Fibroblast of mammary gland (primary cell): ENCODE results near the gene FSCN2.

Source experiments
- DNase-seq: peaks from one replicate; pipeline ENCODE4 v3.0.0-alpha.2; 2010; ENCODE audit warnings: low read depth
- H3K4me3 ChIP-seq: 2 replicates; pipeline ENCODE4 v1.5.1; 2011; ENCODE audit warnings: low read depth, mild to moderate bottlenecking, low read length, moderate library complexity; ENCODE audit not compliant: control insufficient read depth
- TF ChIP-seq, protein P1 (sequence below): conservative IDR thresholded peaks from 2 replicates; pipeline ENCODE4 v1.5.1; 2011; ENCODE audit warnings: low read depth, low read length, inconsistent platforms; ENCODE audit not compliant: control insufficient read depth, insufficient read depth

Gene FSCN2

DNA sequence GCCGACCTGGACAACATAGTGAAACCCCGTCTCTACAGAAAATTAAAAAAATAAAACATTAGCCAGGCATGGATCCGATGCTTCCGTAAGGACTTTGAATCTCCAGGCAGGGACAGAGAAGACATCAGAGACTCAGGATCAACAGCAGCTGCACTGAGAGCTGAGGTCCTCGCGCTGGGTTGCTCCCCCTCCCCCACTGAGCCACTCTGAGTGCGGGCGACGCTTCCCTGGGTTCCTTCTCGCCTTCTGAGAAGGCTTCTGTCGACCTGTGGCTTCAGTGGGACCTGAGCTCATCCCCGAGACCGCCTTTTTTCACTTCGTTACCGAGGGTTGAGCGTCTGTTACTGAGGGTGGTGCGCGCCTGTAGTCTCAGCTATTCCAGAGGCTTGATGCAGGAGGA lies 36.0 kb upstream of the FSCN2 start:
- H3K4me3 ChIP-seq, result no peak overlapping the region
- no peak for DNase-seq
- TF ChIP-seq, protein P1, sequence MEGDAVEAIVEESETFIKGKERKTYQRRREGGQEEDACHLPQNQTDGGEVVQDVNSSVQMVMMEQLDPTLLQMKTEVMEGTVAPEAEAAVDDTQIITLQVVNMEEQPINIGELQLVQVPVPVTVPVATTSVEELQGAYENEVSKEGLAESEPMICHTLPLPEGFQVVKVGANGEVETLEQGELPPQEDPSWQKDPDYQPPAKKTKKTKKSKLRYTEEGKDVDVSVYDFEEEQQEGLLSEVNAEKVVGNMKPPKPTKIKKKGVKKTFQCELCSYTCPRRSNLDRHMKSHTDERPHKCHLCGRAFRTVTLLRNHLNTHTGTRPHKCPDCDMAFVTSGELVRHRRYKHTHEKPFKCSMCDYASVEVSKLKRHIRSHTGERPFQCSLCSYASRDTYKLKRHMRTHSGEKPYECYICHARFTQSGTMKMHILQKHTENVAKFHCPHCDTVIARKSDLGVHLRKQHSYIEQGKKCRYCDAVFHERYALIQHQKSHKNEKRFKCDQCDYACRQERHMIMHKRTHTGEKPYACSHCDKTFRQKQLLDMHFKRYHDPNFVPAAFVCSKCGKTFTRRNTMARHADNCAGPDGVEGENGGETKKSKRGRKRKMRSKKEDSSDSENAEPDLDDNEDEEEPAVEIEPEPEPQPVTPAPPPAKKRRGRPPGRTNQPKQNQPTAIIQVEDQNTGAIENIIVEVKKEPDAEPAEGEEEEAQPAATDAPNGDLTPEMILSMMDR, result no peak

DNA sequence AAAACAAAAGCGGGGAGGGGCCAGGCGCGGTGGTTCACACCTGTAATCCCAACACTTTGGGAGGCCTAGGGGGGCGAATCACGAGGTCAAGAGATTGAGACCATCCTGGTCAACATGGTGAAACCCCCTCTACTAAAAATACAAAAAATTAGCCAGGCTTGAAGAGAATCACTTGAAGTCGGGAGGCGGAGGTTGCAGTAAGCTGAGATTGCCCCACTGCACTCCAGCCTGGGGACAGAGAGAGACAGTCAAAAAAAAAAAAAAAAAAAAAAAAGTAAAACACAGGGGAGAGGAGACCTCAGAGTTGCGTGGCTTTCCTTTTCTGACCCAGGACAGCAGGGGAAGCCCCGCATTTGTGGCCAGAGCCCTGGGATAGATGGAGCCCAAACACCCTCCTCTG lies 35.5 kb upstream of the FSCN2 start:
- TF ChIP-seq, protein P1, result no peak
- no peak for DNase-seq
- H3K4me3 ChIP-seq, result no peak overlapping the region

DNA sequence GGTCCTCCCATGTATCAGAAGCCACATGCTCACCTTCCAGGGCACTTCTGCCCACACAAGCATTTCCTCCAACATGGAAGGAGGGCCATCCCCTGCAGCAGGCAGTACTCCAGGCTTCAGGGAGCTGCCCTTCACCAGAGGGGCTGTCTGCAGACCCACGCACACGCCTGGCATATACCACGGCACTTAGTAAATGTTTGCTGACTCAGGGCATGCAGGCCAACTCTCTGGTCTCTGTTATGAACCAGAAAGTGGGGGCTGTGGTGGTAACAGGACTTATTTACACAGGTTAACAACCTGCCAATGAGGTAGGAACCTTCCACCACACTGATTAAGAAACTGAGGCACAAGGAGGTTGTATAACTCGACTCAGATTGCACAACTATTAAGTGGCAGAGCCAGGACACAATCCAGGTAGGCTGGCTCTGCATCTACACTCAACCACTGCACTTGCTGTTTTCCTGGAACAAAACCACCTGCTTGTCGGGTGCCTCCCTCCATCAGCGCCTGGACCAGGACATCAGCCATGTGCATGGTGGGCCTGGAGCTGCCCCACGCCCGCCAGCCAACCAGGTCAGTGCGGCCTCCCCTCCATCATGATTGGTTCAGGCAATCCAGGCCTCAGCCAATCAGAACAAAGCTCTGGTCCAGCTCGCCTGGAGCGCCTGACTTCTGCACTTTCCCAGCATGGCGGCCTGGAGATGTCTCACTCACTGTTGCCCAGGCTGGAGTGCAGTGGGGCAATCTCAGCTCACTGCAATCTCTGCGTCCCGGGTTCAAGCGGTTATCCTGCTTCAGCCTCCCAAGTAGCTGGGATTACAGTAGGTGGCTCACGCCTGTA lies 34.8 kb upstream of the FSCN2 start:
- DNase-seq, result no peak
- no peak overlapping the region for H3K4me3 ChIP-seq
- TF ChIP-seq, protein P1, result no peak

DNA sequence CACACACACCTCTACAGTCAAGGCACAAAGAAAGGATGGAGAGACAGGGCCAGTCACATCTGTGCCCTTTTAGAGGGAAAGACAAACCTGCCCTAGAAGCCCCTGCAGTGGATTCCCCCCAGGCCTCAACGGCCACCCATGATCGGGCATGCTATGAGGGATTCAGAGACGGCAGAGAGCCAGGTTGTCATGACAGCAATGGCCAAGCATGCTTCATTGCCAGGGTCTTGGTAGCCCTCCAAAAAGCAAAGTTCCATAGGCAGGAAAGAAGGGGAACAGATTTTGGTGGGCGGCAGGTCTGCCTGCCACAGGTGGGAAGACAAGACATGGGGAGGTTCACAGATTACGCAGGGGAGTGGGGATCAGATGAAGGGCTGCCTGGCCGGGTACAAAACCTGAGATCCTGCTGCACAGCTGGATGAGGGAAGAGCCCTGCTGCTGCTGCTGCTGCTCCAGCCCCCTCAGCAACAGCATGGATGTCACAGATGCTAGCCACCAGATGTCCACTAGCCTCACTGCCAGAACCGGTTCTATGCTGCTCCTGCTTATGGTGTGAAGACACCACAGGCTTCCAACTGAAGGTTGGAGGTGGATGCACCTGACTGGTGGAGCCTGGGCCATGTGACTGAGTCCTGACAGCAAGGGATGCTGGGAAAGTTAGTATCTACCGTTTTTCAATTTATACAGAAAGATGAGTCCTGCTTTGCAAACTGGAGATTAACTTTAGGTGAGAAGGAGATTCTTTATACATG lies 33.4 kb upstream of the FSCN2 start:
- no peak overlapping the region for H3K4me3 ChIP-seq
- no peak for DNase-seq
- TF ChIP-seq, protein P1, result no peak

DNA sequence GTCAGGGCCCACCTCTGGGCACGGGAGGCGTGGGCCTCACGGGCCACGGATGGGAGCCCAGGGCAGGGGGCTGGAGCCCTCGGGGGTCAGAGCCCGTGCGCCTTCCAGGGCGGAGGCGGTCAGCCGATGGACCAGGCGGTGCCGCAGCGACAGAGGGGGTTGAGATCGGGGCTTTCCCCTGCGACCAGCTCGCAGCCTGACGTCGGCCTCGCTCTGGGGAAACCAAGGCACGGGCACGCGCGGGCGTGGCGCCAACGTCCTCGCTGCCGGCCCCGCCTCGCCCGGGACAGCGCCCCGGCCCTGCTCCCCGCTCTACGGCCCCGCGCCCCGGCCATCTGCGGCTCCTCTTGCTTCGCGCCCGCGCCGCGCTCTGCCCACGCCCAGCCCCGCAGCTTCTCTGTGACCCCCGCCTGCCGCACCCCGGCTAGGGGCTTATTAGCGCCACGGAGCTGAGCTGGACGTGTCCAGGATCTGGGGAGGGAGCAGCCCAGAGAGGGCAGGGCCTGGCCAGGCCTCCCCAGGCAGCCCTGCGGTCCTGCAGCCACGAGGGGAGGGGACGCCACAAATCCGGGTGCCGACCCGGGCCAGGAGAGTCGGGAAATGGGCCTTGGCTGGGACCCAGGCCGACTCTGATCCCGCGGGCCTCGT lies 29.1 kb upstream of the FSCN2 start:
- TF ChIP-seq, protein P1, result no peak
- H3K4me3 ChIP-seq, result no peak overlapping the region
- DNase-seq, result no peak

DNA sequence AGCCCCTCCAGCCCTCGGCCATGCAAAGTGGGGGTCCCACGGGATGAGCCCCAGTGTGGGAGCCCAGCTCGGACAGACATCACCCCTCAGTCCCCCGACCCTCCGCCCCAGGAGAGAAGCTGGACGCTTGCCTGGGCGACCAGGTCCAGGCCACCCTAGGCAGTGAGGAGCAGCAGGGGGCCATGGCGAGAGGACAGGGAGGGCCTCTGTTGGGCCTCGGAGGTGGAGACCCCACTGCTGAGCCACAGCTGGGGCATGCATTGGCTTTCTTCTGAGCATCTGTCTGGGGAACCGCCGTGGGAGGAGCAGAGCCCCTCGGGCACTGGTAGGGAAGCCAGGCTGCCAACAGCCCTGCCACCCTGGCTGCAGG lies 28.6 kb upstream of the FSCN2 start:
- DNase-seq, result no peak
- no peak overlapping the region for H3K4me3 ChIP-seq
- TF ChIP-seq, protein P1, result no peak
